T-cell (primary cell): ENCODE data around the gene RPSA. TPM values are rescaled to one million over a fixed set of nuclear protein-coding genes. Genes with fewer than 3 reads are reported as not detected.
"Not testable (repeated sequence)": the region's sequence is repeated elsewhere in the genome, so short reads cannot be mapped to it uniquely, and the experiment has no call there.

Experiments
- ATAC-seq, 4 experiments: fragments of 200-7000 bp in 3 of 4; fragments of 150-1000 bp in 1 of 4; cut with Tn5 transposase; replicated peaks in 1 of 4; 1 replicate in 3 of 4; 2 replicates in 1 of 4; pipeline ENCODE4 v1.10.0; 2021; ENCODE audit warnings: moderate library complexity in 3 of 4, mild to moderate bottlenecking in 2 of 4, moderate number of reproducible peaks in 1 of 4
- CTCF ChIA-PET, 2 donors: fragments of 300-600 bp; sonication (Branson Sonifier 250); formaldehyde crosslinking; loops; one replicate each; lab custom pipeline; 2022; ENCODE audit warnings: antibody characterized with exemption in 2 of 2; lab: Charles Lee
- POLR2A ChIA-PET, 2 donors: fragments of 300-600 bp; sonication (Branson Sonifier 250); formaldehyde crosslinking; loops; one replicate each; lab custom pipeline; 2022; ENCODE audit warnings: antibody characterized with exemption in 2 of 2; lab: Charles Lee
- DNase-seq, 35 experiments: peaks; one replicate each; pipeline versions ENCODE4 v3.0.0 to v3.0.0-alpha.2; 2013 to 2023
- H3K27ac ChIP-seq: one replicate; pipeline ENCODE4 v1.5.1; 2013; ENCODE audit warnings: low read length
- H3K27me3 ChIP-seq, 2 experiments: replicated peaks in 1 of 2; 1 replicate in 1 of 2; 2 replicates in 1 of 2; pipeline versions ENCODE4 v1.6.1 to v1.7.0; 2013; ENCODE audit warnings: low read length in 1 of 2, mixed read lengths in 1 of 2; ENCODE audit not compliant: control insufficient read depth in 2 of 2, insufficient read depth in 2 of 2; ENCODE audit errors: extremely low read depth in 1 of 2
- H3K36me3 ChIP-seq, 2 donors: 1 replicate in 1 of 2; 2 replicates in 1 of 2; pipeline versions ENCODE4 v1.6.1 to v1.7.0; 2013; ENCODE audit warnings: low read length in 1 of 2; ENCODE audit not compliant: control insufficient read depth in 2 of 2, insufficient read depth in 1 of 2; ENCODE audit errors: extremely low read depth in 1 of 2
- H3K4me1 ChIP-seq, 2 experiments: 1 replicate in 1 of 2; 2 replicates in 1 of 2; pipeline versions ENCODE4 v1.6.1 to v1.7.0; 2013; ENCODE audit warnings: low read length in 2 of 2, mixed read lengths in 1 of 2; ENCODE audit not compliant: insufficient read depth in 2 of 2, control insufficient read depth in 1 of 2; ENCODE audit errors: extremely low read depth in 1 of 2
- H3K4me3 ChIP-seq, 2 donors: 1 replicate in 1 of 2; 2 replicates in 1 of 2; pipeline versions ENCODE4 v1.5.1 to v1.7.0; 2013; ENCODE audit warnings: mild to moderate bottlenecking in 2 of 2, low read length in 1 of 2, moderate library complexity in 1 of 2; ENCODE audit not compliant: control insufficient read depth in 1 of 2; ENCODE audit errors: extremely low read depth in 1 of 2
- H3K9me3 ChIP-seq: 2 replicates; pipeline ENCODE4 v1.7.0; 2013
- H3K27ac Mint-ChIP-seq, 2 donors: one replicate each; pipeline ENCODE4 v1.8.0; 2020 to 2021; ENCODE audit warnings: mild to moderate bottlenecking in 2 of 2, mixed read lengths in 2 of 2
- H3K27me3 Mint-ChIP-seq, 2 donors: one replicate each; pipeline ENCODE4 v1.8.0; 2021 to 2022; ENCODE audit warnings: mixed read lengths in 2 of 2
- H3K36me3 Mint-ChIP-seq: one replicate; pipeline ENCODE4 v1.8.0; 2021; ENCODE audit warnings: mixed read lengths
- H3K4me1 Mint-ChIP-seq, 3 donors: one replicate each; pipeline ENCODE4 v1.8.0; 2020 to 2022; ENCODE audit warnings: mixed read lengths in 3 of 3, mild to moderate bottlenecking in 1 of 3
- H3K4me3 Mint-ChIP-seq, 3 donors: one replicate each; pipeline ENCODE4 v1.8.0; 2020 to 2022; ENCODE audit warnings: mild to moderate bottlenecking in 3 of 3, mixed read lengths in 3 of 3, moderate library complexity in 3 of 3
- H3K9me3 Mint-ChIP-seq, 3 donors: one replicate each; pipeline ENCODE4 v1.8.0; 2020 to 2022; ENCODE audit warnings: mixed read lengths in 3 of 3
- WGBS: methylation state at CpG from one replicate; pipeline ENCODE4 v1.1.5; 2013; ENCODE audit warnings: missing lambda C conversion rate; ENCODE audit not compliant: insufficient coverage; 5-methylcytosine and 5-hydroxymethylcytosine counted together
- total RNA-seq, 35 experiments: library from RNA in 6 of 35; stranded (reverse) in 6 of 35; fragments of 120-200 nt in 1 of 35; gene quantifications; one replicate each; pipeline versions ENCODE4 v1.2.1 to v1.2.4 and lab custom pipeline; 2013 to 2026

The RPSA gene
- total RNA-seq, 5 donors from 2014 or later (not counting 1 experiment from before 2014, with no cell fraction given), result 1,722 to 2,107 (median 1,965) TPM

- Mint-ChIP-seq H3K4me1 (peaks cover 0 to 4% (median 1%) of the 10 kb centered on the region in 3 donors), H3K27ac (no peak overlapping the region), H3K9me3 (no peaks in the 10 kb centered on the region), H3K36me3 (no peaks in the 10 kb centered on the region), H3K27me3 (peaks cover 3 to 13% of the 10 kb centered on the region in 2 donors), H3K4me3 (no peak overlapping the region)
- ChIA-PET CTCF (no interaction called here), POLR2A (no interaction called here)
- no peaks in the 10 kb centered on the region for H3K9me3 ChIP-seq
- peaks cover 2% of the 10 kb centered on the region in 2 experiments for H3K4me1 ChIP-seq
- H3K27me3 ChIP-seq, result peaks cover 0 to 2% of the 10 kb centered on the region in 2 experiments
- no peaks in the 10 kb centered on the region for H3K36me3 ChIP-seq
- no peak overlapping the region for H3K4me3 ChIP-seq
- ATAC-seq (no peak), DNase-seq (no peak)
- no peak overlapping the region for H3K27ac ChIP-seq
- WGBS, result no CpG with 5 or more reads among the region's 3 CpGs
Observed at GRCh38 chr3:39449796-39450195, 43.3 kb downstream of the RPSA start.

DNA sequence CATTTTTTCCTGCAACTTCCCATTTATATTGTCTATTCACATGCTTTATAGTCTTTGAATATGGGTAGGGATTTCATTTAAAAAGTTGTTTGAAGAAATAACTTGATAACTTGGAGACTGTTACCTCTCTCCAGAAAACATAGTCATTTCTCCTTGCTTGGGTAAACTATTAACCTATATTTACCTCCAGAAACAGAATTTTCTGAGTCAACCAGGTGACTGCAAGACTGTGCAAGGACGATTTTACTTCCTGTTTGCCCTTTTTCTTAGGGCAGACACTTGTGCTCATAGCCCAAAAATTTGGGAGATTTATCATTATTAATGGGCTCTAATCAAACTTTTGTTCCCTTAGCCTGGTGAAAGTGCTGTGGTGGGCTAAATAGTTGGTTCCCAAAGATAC lies 46.6 kb downstream of the RPSA start:
- ChIA-PET POLR2A (interaction anchor here in 1 of 2 donors (0.6 kb wide), 1 partner anchor 42 kb away, joined by 4 read pairs; no protein-coding TSS in a partner anchor), CTCF (interaction anchor here (0.7 to 0.9 kb wide), 2 partner anchors 9 to 1791 kb away, joined by 3 read pairs; no protein-coding TSS in a partner anchor)
- Histone ChIP-seq H3K27me3 (peaks cover 0 to 11% of the 10 kb centered on the region in 2 experiments), H3K27ac (no peak overlapping the region), H3K4me3 (no peak overlapping the region), H3K4me1 (no peaks in the 10 kb centered on the region), H3K36me3 (no peaks in the 10 kb centered on the region), H3K9me3 (no peaks in the 10 kb centered on the region)
- ATAC-seq (no peak), DNase-seq (no peak)
- WGBS, result no CpG with 5 or more reads among the region's 1 CpG
- Mint-ChIP-seq H3K9me3 (no peaks in the 10 kb centered on the region), H3K4me3 (no peak overlapping the region), H3K4me1 (no peaks in the 10 kb centered on the region), H3K27me3 (peaks cover 18 to 25% of the 10 kb centered on the region in 2 donors), H3K27ac (no peak overlapping the region), H3K36me3 (no peaks in the 10 kb centered on the region)

- CTCF ChIA-PET, result interaction anchor here in 1 of 2 donors (1.1 kb wide), 1 partner anchor 8 kb away, joined by 4 read pairs; no protein-coding TSS in a partner anchor
- ATAC-seq, DNase-seq, H3K4me3 Mint-ChIP-seq, H3K27ac Mint-ChIP-seq, H3K4me1 ChIP-seq, H3K4me1 Mint-ChIP-seq, H3K4me3 ChIP-seq, H3K27ac ChIP-seq, H3K36me3 ChIP-seq, H3K36me3 Mint-ChIP-seq, H3K9me3 ChIP-seq, POLR2A ChIA-PET, H3K9me3 Mint-ChIP-seq: not testable (repeated sequence)
- WGBS, result 100% methylated on average over 5 of the region's 7 CpGs
- peaks cover 0 to 11% of the 10 kb centered on the region in 2 experiments for H3K27me3 ChIP-seq
- peaks cover 15 to 24% of the 10 kb centered on the region in 2 donors for H3K27me3 Mint-ChIP-seq
Observed at GRCh38 chr3:39453872-39454271, 47.4 kb downstream of the RPSA start.

- no peak overlapping the region for H3K4me3 ChIP-seq
- H3K4me1 ChIP-seq, result no peaks in the 10 kb centered on the region
- no CpG with 5 or more reads among the region's 3 CpGs for WGBS
- no peaks in the 10 kb centered on the region for H3K36me3 Mint-ChIP-seq
- no peaks in the 10 kb centered on the region for H3K9me3 ChIP-seq
- CTCF ChIA-PET, result interaction anchor here (0.7 to 1.1 kb wide), 2 partner anchors 9 to 14 kb away, joined by 4 read pairs; no protein-coding TSS in a partner anchor
- no peaks in the 10 kb centered on the region for H3K9me3 Mint-ChIP-seq
- no peak overlapping the region for H3K4me3 Mint-ChIP-seq
- DNase-seq (no peak), ATAC-seq (no peak)
- POLR2A ChIA-PET, result no interaction called here
- no peaks in the 10 kb centered on the region for H3K4me1 Mint-ChIP-seq
- peaks cover 0 to 18% of the 10 kb centered on the region in 2 experiments for H3K27me3 ChIP-seq
- peaks cover 15 to 24% of the 10 kb centered on the region in 2 donors for H3K27me3 Mint-ChIP-seq
- H3K27ac ChIP-seq, result no peak overlapping the region
- H3K36me3 ChIP-seq, result no peaks in the 10 kb centered on the region
- no peak overlapping the region for H3K27ac Mint-ChIP-seq
Observed at GRCh38 chr3:39454591-39455217, 48.2 kb downstream of the RPSA start.

DNA sequence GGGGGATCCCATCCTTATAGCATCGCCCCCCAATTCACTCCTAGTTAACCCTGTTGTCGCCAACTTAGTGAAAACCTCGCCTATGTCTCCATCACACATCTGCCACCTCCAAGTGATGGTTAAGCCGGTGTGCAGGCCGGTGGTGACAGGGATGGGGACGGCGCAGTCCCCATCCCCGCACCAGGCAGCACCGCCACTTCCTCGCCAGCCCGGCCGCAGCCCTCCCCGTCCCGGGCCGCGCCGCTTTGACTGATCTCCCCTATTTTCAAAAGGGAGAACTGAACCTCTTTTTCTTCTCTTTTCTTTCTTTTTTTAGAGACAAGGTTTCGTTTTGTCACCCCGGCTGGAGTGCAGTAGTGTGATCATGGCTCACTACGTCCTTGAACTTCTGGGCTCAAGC lies 49.6 kb downstream of the RPSA start:
- ChIA-PET POLR2A (no interaction called here), CTCF (no interaction called here)
- H3K36me3 ChIP-seq, result no peaks in the 10 kb centered on the region
- WGBS, result 86% methylated on average over 9 of the region's 20 CpGs
- no peaks in the 10 kb centered on the region for H3K9me3 ChIP-seq
- Mint-ChIP-seq H3K27ac (no peak overlapping the region), H3K4me1 (no peaks in the 10 kb centered on the region), H3K27me3 (peaks cover 15 to 25% of the 10 kb centered on the region in 2 donors), H3K9me3 (no peaks in the 10 kb centered on the region), H3K36me3 (no peaks in the 10 kb centered on the region), H3K4me3 (no peak overlapping the region)
- no peak overlapping the region for H3K4me3 ChIP-seq
- H3K27ac ChIP-seq, result no peak overlapping the region
- ATAC-seq (no peak), DNase-seq (no peak)
- H3K27me3 ChIP-seq, result peaks cover 0 to 18% of the 10 kb centered on the region in 2 experiments
- H3K4me1 ChIP-seq, result no peaks in the 10 kb centered on the region

- DNase-seq, result no peak
- Histone ChIP-seq H3K4me3 (no peak overlapping the region), H3K4me1 (no peaks in the 10 kb centered on the region), H3K27ac (no peak overlapping the region), H3K36me3 (no peaks in the 10 kb centered on the region), H3K9me3 (no peaks in the 10 kb centered on the region), H3K27me3 (peaks cover 0 to 18% of the 10 kb centered on the region in 2 experiments)
- Mint-ChIP-seq H3K4me1 (no peaks in the 10 kb centered on the region), H3K9me3 (no peaks in the 10 kb centered on the region), H3K27me3 (peaks cover 15 to 25% of the 10 kb centered on the region in 2 donors), H3K27ac (no peak overlapping the region), H3K36me3 (no peaks in the 10 kb centered on the region), H3K4me3 (no peak overlapping the region)
- no peak for ATAC-seq
- WGBS, result 88% methylated on average over 5 of the region's 9 CpGs
- ChIA-PET POLR2A (no interaction called here), CTCF (no interaction called here)
Observed at GRCh38 chr3:39457361-39457760, 50.8 kb downstream of the RPSA start.
